Naive thymus-derived CD4-positive, alpha-beta T cell (primary cell): ENCODE results near the gene FHL3. TPM values are rescaled to one million over a fixed set of nuclear protein-coding genes. Genes with fewer than 3 reads are reported as not detected.

Source experiments
- ATAC-seq: fragments of 150-1000 bp; cut with Tn5 transposase; 2 replicates; pipeline ENCODE4 v1.10.0; 2021; ENCODE audit warnings: mild to moderate bottlenecking, moderate library complexity
- CTCF ChIA-PET: fragments of 350-600 bp; sonication (Branson Sonifier 250); formaldehyde crosslinking; loops from one replicate; lab custom pipeline; 2021; ENCODE audit warnings: antibody characterized with exemption; lab: Charles Lee
- POLR2A ChIA-PET: fragments of 350-600 bp; sonication (Branson Sonifier 250); formaldehyde crosslinking; loops from one replicate; lab custom pipeline; 2021; ENCODE audit warnings: antibody characterized with exemption, inconsistent platforms; lab: Charles Lee
- DNase-seq, 9 donors: peaks; one replicate each; pipeline versions ENCODE4 v3.0.0 to v3.0.0-alpha.2; 2020 to 2022; ENCODE audit warnings: mixed read lengths in 1 of 9
- H3K27ac ChIP-seq: one replicate; pipeline ENCODE4 v1.7.0; 2013; ENCODE audit warnings: mild to moderate bottlenecking, low read depth, low read length, moderate library complexity
- H3K27me3 ChIP-seq, 2 donors: one replicate each; pipeline ENCODE4 v1.7.0; 2013; ENCODE audit warnings: low read length in 2 of 2, mild to moderate bottlenecking in 2 of 2, moderate library complexity in 2 of 2; ENCODE audit not compliant: control insufficient read depth in 2 of 2, insufficient read depth in 2 of 2
- H3K36me3 ChIP-seq, 3 experiments: 1 replicate in 2 of 3; 2 replicates in 1 of 3; pipeline ENCODE4 v1.7.0; 2013; ENCODE audit warnings: low read length in 3 of 3, mild to moderate bottlenecking in 3 of 3, moderate library complexity in 1 of 3; ENCODE audit not compliant: insufficient read depth in 3 of 3, control insufficient read depth in 2 of 3
- H3K4me1 ChIP-seq, 2 donors: one replicate each; pipeline ENCODE4 v1.7.0; 2013; ENCODE audit warnings: low read length in 2 of 2, mild to moderate bottlenecking in 2 of 2, moderate library complexity in 1 of 2; ENCODE audit not compliant: control insufficient read depth in 2 of 2, insufficient read depth in 2 of 2
- H3K4me3 ChIP-seq: 2 replicates; pipeline ENCODE4 v1.7.0; 2013; ENCODE audit warnings: mild to moderate bottlenecking, low read length
- H3K9me3 ChIP-seq, 3 experiments: 1 replicate in 2 of 3; 2 replicates in 1 of 3; pipeline ENCODE4 v1.7.0; 2013; ENCODE audit warnings: low read length in 3 of 3; ENCODE audit not compliant: control insufficient read depth in 2 of 3
- H3K27ac Mint-ChIP-seq, 9 donors: one replicate each; pipeline ENCODE4 v1.8.0; 2020 to 2022; ENCODE audit warnings: mixed read lengths in 9 of 9, mild to moderate bottlenecking in 8 of 9, moderate library complexity in 5 of 9, inconsistent platforms in 2 of 9
- H3K27me3 Mint-ChIP-seq, 5 donors: one replicate each; pipeline ENCODE4 v1.8.0; 2021 to 2022; ENCODE audit warnings: mixed read lengths in 5 of 5, mild to moderate bottlenecking in 1 of 5
- H3K36me3 Mint-ChIP-seq, 5 donors: one replicate each; pipeline ENCODE4 v1.8.0; 2020 to 2022; ENCODE audit warnings: mixed read lengths in 5 of 5, mild to moderate bottlenecking in 3 of 5, inconsistent platforms in 1 of 5
- H3K4me1 Mint-ChIP-seq, 7 donors: one replicate each; pipeline ENCODE4 v1.8.0; 2020 to 2022; ENCODE audit warnings: mixed read lengths in 7 of 7, mild to moderate bottlenecking in 3 of 7, inconsistent platforms in 1 of 7
- H3K4me3 Mint-ChIP-seq, 10 donors: one replicate each; pipeline ENCODE4 v1.8.0; 2020 to 2022; ENCODE audit warnings: mild to moderate bottlenecking in 10 of 10, mixed read lengths in 10 of 10, moderate library complexity in 6 of 10, inconsistent platforms in 2 of 10
- H3K9me3 Mint-ChIP-seq, 11 donors: one replicate each; pipeline ENCODE4 v1.8.0; 2020 to 2022; ENCODE audit warnings: mixed read lengths in 11 of 11, mild to moderate bottlenecking in 4 of 11, inconsistent platforms in 1 of 11, moderate library complexity in 1 of 11
- intact Hi-C, 2 donors: fragments of 100-400 bp; cut with micrococcal nuclease; formaldehyde crosslinking; loops; one replicate each; pipeline ENCODE4 v1.15.1; 2023
- polyA plus RNA-seq, 2 donors: library from polyadenylated mRNA; unstranded; fragments of 300-500 nt; fragmentation: Illumina TruSeq; gene quantifications; one replicate each; pipeline ENCODE4 v1.2.3, GENCODE V29; 2021
- total RNA-seq, 6 experiments: library from RNA in 5 of 6; stranded (reverse) in 5 of 6; gene quantifications; 1 replicate in 5 of 6; 2 replicates in 1 of 6; pipeline ENCODE4 v1.2.3 and lab custom pipeline; 2021 to 2026

FHL3 gene
- total RNA-seq = 10 to 100 TPM in 2 of 5 experiments, 1 to 10 TPM in 3; 2.9 to 19.0 (median 8.6) TPM
- polyA plus RNA-seq = 1 to 10 TPM; 5.1 to 8.8 TPM
- total RNA-seq (lab: John Stamatoyannopoulos, UW) = 3.9 reads per million, percentile 20 among the genes with 10 or more reads in this experiment

GRCh38 chr1:38005195-38006007 lies at the start of gene FHL3:
TSS of gene FHL3 (minus strand) at chr1:38005514. CDS start at chr1:37999412, 6,102 bp downstream.
- DNase-seq (peak in 4 of 9 donors; percentile 16 to 71 (median 28)), ATAC-seq (peak; percentile 44)
- peak within 1 kb of the TSS; percentile 67 to 93 (median 83) for H3K4me3 Mint-ChIP-seq
- intact Hi-C loops = loop anchor here in 1 of 2 donors (2.0 to 5.0 kb wide), 2 partner anchors 15 to 528 kb away; partner anchors contain the start of gene SF3A3
- peaks cover 21 to 50% (median 31%) of the 10 kb centered on the region in 7 donors for H3K4me1 Mint-ChIP-seq
- H3K27me3 Mint-ChIP-seq = no peaks in the 10 kb centered on the region
- no peaks in the 10 kb centered on the region for H3K36me3 ChIP-seq
- H3K36me3 Mint-ChIP-seq = no peaks in the 10 kb centered on the region
- peak within 1 kb of the TSS; percentile 57 to 92 (median 73) for H3K27ac Mint-ChIP-seq
- ChIA-PET POLR2A (no interaction called here), CTCF (interaction anchor here (0.9 kb wide), 1 partner anchor 15 kb away, joined by 3 read pairs; no protein-coding TSS in a partner anchor)
- H3K27me3 ChIP-seq = no peaks in the 10 kb centered on the region
- H3K9me3 Mint-ChIP-seq = no peaks in the 10 kb centered on the region
- H3K4me3 ChIP-seq = peak within 1 kb of the TSS; percentile 42
- H3K27ac ChIP-seq = peak within 1 kb of the TSS; percentile 51
- H3K9me3 ChIP-seq = no peaks in the 10 kb centered on the region
- peaks cover 0 to 9% of the 10 kb centered on the region in 2 donors for H3K4me1 ChIP-seq

- Mint-ChIP-seq H3K27ac (no peak overlapping the region), H3K4me3 (no peak overlapping the region), H3K4me1 (peaks cover 0 to 8% (median 0%) of the 10 kb centered on the region in 7 donors), H3K27me3 (peaks cover 7 to 37% (median 12%) of the 10 kb centered on the region in 5 donors), H3K9me3 (no peaks in the 10 kb centered on the region), H3K36me3 (no peaks in the 10 kb centered on the region)
- intact Hi-C loops = no loop called here
- Histone ChIP-seq H3K4me1 (peaks cover 0 to 9% of the 10 kb centered on the region in 2 donors), H3K27me3 (no peaks in the 10 kb centered on the region), H3K36me3 (no peaks in the 10 kb centered on the region), H3K4me3 (no peak overlapping the region), H3K9me3 (no peaks in the 10 kb centered on the region), H3K27ac (no peak overlapping the region)
- no peak for DNase-seq
- CTCF ChIA-PET = interaction anchor here (1.0 kb wide), 1 partner anchor 19 kb away, joined by 3 read pairs; no protein-coding TSS in a partner anchor
- POLR2A ChIA-PET = no interaction called here
- no peak for ATAC-seq
Measured at GRCh38 chr1:38053416-38054091, 48.2 kb upstream of the FHL3 start.

- ChIA-PET CTCF (interaction anchor here (1.0 kb wide), 1 partner anchor 19 kb away, joined by 3 read pairs; no protein-coding TSS in a partner anchor), POLR2A (no interaction called here)
- DNase-seq (no peak), ATAC-seq (peak; percentile 60)
- H3K27me3 ChIP-seq = no peaks in the 10 kb centered on the region
- H3K27me3 Mint-ChIP-seq = peaks cover 5 to 40% (median 12%) of the 10 kb centered on the region in 5 donors
- peaks cover 0 to 9% of the 10 kb centered on the region in 2 donors for H3K4me1 ChIP-seq
- no peaks in the 10 kb centered on the region for H3K9me3 ChIP-seq
- no peak overlapping the region for H3K27ac ChIP-seq
- H3K4me1 Mint-ChIP-seq = peaks cover 0 to 8% (median 0%) of the 10 kb centered on the region in 7 donors
- H3K36me3 Mint-ChIP-seq = no peaks in the 10 kb centered on the region
- H3K27ac Mint-ChIP-seq = no peak overlapping the region
- H3K9me3 Mint-ChIP-seq = no peaks in the 10 kb centered on the region
- H3K4me3 Mint-ChIP-seq = no peak overlapping the region
- H3K36me3 ChIP-seq = no peaks in the 10 kb centered on the region
- intact Hi-C loops = no loop called here
- no peak overlapping the region for H3K4me3 ChIP-seq
Measured at GRCh38 chr1:38052750-38053415, 47.6 kb upstream of the FHL3 start.

GRCh38 chr1:38051079-38051543 lies 45.8 kb upstream of the FHL3 start:
- no peak for ATAC-seq
- Mint-ChIP-seq H3K4me1 (peaks cover 0 to 11% (median 3%) of the 10 kb centered on the region in 7 donors), H3K27ac (no peak overlapping the region), H3K9me3 (no peaks in the 10 kb centered on the region), H3K36me3 (no peaks in the 10 kb centered on the region), H3K27me3 (peaks cover 5 to 44% (median 11%) of the 10 kb centered on the region in 5 donors), H3K4me3 (no peak overlapping the region)
- H3K4me3 ChIP-seq = no peak overlapping the region
- CTCF ChIA-PET = no interaction called here
- H3K27me3 ChIP-seq = no peaks in the 10 kb centered on the region
- no peaks in the 10 kb centered on the region for H3K36me3 ChIP-seq
- peaks cover 0 to 9% of the 10 kb centered on the region in 2 donors for H3K4me1 ChIP-seq
- H3K27ac ChIP-seq = no peak overlapping the region
- H3K9me3 ChIP-seq = no peaks in the 10 kb centered on the region
- intact Hi-C loops = no loop called here
- DNase-seq = no peak
- POLR2A ChIA-PET = no interaction called here

DNA sequence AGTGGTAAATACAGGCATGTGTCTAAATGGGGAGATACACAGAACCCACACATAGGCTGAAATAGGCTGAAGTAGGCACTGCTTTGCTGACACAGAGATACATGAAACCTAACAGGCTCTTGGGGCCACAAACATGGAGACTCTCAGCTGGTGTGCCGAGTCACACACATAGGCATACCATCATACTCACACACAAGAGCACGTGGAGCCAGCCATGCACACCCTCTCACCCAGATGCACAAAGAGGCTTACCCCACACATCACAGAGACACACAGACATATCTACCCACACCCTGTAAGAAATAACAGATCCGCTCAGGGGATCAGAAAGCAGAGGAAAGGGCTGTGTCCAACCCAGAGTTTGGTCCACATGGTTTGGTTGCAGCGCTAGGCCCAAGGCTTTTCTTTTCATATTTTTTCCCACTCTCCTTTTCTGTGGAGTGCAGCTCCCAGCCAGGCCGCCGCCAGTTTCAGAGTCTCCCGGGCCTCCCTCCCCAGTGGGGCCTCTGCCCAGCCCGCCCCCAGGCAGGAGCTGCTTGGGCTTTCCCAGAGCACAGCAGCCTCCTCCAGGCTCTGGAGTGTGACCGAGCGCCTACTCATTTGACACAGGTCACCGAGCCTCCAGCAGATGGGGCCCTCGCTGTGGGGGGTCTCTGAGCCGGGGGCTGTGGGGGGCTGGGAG lies 45.2 kb upstream of the FHL3 start:
- Histone ChIP-seq H3K4me1 (peaks cover 3 to 9% of the 10 kb centered on the region in 2 donors), H3K36me3 (no peaks in the 10 kb centered on the region), H3K27me3 (no peaks in the 10 kb centered on the region), H3K4me3 (no peak overlapping the region), H3K27ac (no peak overlapping the region), H3K9me3 (no peaks in the 10 kb centered on the region)
- Mint-ChIP-seq H3K27ac (peak overlapping the region in 1 of 9 donors; percentile 51), H3K4me1 (peaks cover 0 to 11% (median 3%) of the 10 kb centered on the region in 7 donors), H3K4me3 (no peak overlapping the region), H3K9me3 (no peaks in the 10 kb centered on the region), H3K36me3 (no peaks in the 10 kb centered on the region), H3K27me3 (peaks cover 5 to 41% (median 11%) of the 10 kb centered on the region in 5 donors)
- DNase-seq (no peak), ATAC-seq (no peak)
- ChIA-PET POLR2A (no interaction called here), CTCF (no interaction called here)
- intact Hi-C loops = no loop called here
